ENCODE measurements around the gene UBE2N.

Gene UBE2N

DNA sequence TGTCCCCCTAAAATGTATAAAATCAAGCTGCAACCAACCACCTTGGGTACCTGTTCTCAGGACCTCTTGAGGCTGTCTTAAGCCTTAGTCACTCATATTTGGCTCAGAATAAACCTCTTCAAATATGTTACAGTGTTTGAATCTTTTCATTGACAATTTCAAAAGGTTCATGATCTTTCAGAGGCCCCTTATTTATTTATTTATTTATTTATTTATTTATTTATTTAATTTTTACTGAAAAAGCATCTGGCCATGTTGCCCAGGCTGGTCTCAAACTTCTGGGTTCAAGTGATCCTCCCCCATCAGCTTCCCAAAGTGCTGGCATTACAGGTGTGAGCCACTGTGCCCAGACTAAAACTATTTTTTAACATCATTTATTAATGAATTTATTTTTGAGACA is 72.2 kb downstream of the UBE2N start:
- no peak overlapping the region for H3K4me3 Mint-ChIP-seq
- no peak overlapping the region for H3K27ac Mint-ChIP-seq
- no peaks in the 10 kb centered on the region for H3K27me3 Mint-ChIP-seq (ENCODE audit: low read depth)
- H3K4me1 Mint-ChIP-seq (ENCODE audit: low read depth), result peaks cover under 1% of the 10 kb centered on the region
- H3K36me3 Mint-ChIP-seq (ENCODE audit: low read depth), result no peaks in the 10 kb centered on the region
- H3K9me3 Mint-ChIP-seq, result no peaks in the 10 kb centered on the region

DNA sequence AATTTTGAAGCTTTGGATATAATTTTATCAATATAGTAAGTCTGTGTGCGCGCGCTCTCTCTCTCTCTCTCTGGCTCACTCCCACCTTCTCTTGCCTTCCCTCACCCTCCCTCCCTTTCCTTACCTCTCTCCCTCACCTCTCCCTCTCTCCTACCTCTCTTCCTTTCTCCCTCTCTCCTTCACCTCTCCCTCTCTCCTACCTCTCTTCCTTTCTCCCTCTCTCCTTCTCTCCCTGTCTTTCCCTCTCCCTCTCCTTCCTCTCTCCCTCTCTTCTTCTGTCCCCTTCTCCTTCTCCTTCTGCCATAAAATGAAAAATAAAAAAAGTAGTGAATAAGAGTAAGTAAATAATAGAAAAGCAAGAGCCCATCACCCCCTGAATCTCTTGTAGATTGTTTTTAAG is 73.0 kb downstream of the UBE2N start:
- no peaks in the 10 kb centered on the region for H3K9me3 Mint-ChIP-seq
- no peaks in the 10 kb centered on the region for H3K27me3 Mint-ChIP-seq (ENCODE audit: low read depth)
- H3K36me3 Mint-ChIP-seq (ENCODE audit: low read depth), result no peaks in the 10 kb centered on the region
- H3K27ac Mint-ChIP-seq, result no peak overlapping the region
- H3K4me3 Mint-ChIP-seq, result no peak overlapping the region
- peaks cover 5% of the 10 kb centered on the region for H3K4me1 Mint-ChIP-seq (ENCODE audit: low read depth)

DNA sequence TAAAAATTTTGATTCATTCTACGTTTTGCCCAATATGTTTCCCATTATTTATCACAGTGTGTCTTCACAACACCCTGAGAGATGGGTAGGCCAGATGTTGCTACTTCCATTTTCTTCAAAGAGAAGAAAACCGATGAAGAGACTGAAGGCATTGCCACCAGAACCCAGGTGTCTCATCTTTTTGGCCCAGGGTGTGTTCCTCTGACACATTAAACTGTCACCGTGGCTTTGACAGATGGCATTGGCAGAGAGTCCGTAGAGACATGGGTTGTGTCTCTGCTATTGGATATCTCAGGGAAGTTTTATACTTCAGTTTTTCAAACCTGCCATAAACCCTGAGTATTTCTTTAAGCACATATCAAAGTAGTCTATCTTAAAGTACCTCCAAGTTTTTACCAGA is 75.3 kb downstream of the UBE2N start:
- no peak overlapping the region for H3K27ac Mint-ChIP-seq
- no peaks in the 10 kb centered on the region for H3K36me3 Mint-ChIP-seq (ENCODE audit: low read depth)

DNA sequence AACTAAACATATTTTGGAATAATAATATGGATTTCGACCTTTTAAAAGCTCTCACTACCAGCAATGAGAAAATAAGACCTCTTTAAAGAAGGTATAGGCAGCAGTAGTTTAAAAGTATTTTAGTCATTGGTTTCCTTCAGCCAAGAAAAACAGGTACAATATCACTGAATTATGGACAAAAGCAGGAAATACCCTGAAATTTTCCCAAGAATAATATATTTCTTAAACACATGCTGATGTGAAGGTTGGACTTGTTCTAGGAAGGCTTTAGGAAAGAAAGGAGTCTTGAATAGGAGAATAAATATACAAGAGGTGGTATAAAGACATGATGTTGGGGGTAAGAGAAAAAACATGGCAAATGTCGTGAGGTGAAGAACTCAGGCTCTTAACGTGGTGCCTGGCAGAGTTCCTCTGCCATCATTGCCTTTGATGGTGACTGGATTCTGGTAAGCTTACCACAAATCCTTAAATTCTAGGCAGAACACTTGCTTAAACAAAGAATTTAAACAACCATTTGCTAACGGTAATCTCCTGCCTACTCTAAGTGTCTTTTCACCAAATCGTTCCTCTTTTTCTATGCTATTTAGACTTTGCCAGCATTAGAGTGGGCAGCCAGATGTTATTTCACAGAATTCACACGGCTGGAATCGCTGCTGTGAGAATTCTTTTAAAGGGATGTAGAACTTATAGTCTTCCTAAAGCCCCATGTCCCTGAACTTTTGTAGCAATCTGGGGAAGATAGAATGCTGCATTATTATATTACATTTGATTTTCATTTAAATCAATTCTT is 75.9 kb downstream of the UBE2N start:
- no peak overlapping the region for H3K4me3 Mint-ChIP-seq
- H3K4me1 Mint-ChIP-seq (ENCODE audit: low read depth), result peaks cover 6% of the 10 kb centered on the region
- H3K27ac Mint-ChIP-seq, result no peak overlapping the region
- H3K36me3 Mint-ChIP-seq (ENCODE audit: low read depth), result no peaks in the 10 kb centered on the region
- no peaks in the 10 kb centered on the region for H3K27me3 Mint-ChIP-seq (ENCODE audit: low read depth)
- no peaks in the 10 kb centered on the region for H3K9me3 Mint-ChIP-seq

More for the DNA sequence above, 75.3 kb downstream of the UBE2N start:
- peaks cover 6% of the 10 kb centered on the region for H3K4me1 Mint-ChIP-seq (ENCODE audit: low read depth)
- H3K27me3 Mint-ChIP-seq (ENCODE audit: low read depth), result no peaks in the 10 kb centered on the region
- H3K4me3 Mint-ChIP-seq, result no peak overlapping the region
- no peaks in the 10 kb centered on the region for H3K9me3 Mint-ChIP-seq

DNA sequence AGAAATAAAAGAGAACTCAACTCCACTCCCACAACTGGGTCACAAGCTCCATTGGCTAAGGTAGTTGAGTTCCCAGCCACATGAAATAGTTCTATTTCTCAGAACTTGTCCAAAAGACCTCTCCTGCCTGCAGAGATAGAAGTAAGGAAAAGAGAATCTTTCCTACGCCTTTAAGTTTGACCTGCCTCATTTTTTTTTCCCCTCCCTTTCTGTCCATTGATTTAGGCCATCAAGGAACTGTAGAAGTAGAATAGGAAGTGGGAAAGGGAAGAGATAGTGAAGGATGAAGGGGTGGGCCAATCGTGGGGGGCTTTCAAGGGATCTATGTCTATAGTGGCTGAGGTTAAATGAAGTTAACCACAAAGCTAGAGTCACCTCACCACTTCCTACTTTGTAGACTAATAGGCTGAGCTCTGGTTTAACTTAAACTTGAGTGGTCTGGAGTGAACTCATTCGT is 77.9 kb downstream of the UBE2N start:
- Mint-ChIP-seq H3K27ac (no peak overlapping the region), H3K27me3 (ENCODE audit: low read depth) (no peaks in the 10 kb centered on the region), H3K9me3 (no peaks in the 10 kb centered on the region), H3K4me3 (peak overlapping the region; percentile 32), H3K36me3 (ENCODE audit: low read depth) (no peaks in the 10 kb centered on the region), H3K4me1 (ENCODE audit: low read depth) (peaks cover 6% of the 10 kb centered on the region)

DNA sequence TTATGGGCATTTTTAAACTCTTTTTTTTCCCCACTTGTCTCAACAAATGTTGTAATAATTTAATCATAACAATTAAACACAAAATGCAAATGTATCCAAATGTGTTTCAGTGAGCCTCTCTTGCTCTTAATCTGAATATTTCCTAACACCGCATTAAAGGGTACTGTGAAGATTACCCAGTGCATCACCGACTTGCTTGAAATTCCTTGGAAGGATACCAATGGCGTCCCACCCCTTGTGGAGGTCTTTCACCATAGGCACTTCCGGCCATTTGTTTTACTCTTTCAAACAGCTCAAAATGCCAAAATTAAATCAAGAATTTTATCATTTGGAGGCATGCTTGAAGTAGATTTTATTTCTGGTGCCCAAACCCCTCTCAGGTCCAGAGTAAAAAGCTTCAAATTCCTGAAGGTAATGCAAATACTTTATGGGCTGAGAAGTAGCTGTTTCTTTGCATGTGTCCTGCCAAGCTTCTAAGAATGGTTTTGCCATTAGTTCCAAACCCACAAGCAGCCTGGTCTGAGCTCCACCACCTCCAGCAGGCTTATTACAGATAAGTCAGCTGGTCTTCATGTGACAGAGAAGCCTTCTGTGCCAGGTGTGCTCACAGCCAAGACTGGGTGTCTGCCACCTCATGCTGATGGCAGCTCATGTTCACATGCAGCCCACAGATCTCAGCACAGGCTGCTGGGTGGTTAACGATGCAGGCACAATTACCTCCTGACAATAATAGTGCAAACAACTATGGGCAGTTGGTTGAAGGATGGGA is 80.4 kb downstream of the UBE2N start:
- Mint-ChIP-seq H3K27me3 (ENCODE audit: low read depth) (no peaks in the 10 kb centered on the region), H3K36me3 (ENCODE audit: low read depth) (no peaks in the 10 kb centered on the region), H3K9me3 (no peaks in the 10 kb centered on the region), H3K4me1 (ENCODE audit: low read depth) (peaks cover 6% of the 10 kb centered on the region), H3K27ac (no peak overlapping the region), H3K4me3 (no peak overlapping the region)

DNA sequence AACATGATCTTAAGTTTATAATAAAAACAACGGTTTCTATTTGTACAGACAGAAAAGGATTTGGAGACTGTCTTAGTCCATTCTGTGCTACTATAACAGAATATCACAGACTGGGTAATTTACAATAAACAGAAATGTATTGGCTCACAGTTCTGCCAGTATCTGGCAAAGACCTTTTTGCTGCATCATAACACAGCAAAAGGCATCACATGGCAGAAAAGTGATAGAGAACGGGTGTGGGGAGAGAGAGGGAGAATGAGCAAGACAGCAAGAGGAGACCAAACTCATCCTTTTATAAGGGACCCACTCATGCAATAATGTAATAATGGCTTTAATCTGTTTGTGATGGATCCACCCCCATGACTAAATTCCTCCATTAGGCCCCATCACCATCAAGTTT is 81.1 kb downstream of the UBE2N start:
- Mint-ChIP-seq H3K4me3 (no peak overlapping the region), H3K9me3 (no peaks in the 10 kb centered on the region), H3K4me1 (ENCODE audit: low read depth) (peaks cover 6% of the 10 kb centered on the region), H3K27me3 (ENCODE audit: low read depth) (no peaks in the 10 kb centered on the region), H3K36me3 (ENCODE audit: low read depth) (no peaks in the 10 kb centered on the region), H3K27ac (no peak overlapping the region)

DNA sequence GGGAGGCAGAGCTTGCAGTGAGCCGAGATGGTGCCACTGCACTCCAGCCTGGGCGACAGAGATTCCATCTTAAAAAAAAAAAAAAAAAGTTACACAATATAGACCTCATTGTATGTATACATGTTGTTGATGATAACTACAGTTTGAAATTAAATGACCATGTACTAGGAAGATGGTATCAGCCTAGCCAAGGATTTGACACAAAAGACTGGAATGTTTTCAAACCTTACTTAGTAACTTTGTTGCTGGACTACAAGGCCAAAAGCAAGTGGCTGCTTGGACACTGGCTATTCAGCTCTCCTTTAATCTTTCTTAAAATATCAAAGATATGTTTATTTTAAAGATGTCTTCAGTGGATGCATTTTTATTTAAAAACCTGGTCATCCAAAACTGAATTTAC is 82.9 kb downstream of the UBE2N start:
- H3K27me3 Mint-ChIP-seq (ENCODE audit: low read depth), result no peaks in the 10 kb centered on the region
- H3K36me3 Mint-ChIP-seq (ENCODE audit: low read depth), result no peaks in the 10 kb centered on the region
- H3K9me3 Mint-ChIP-seq, result no peaks in the 10 kb centered on the region
- no peak overlapping the region for H3K27ac Mint-ChIP-seq
- H3K4me3 Mint-ChIP-seq, result no peak overlapping the region
- peaks cover 2% of the 10 kb centered on the region for H3K4me1 Mint-ChIP-seq (ENCODE audit: low read depth)

DNA sequence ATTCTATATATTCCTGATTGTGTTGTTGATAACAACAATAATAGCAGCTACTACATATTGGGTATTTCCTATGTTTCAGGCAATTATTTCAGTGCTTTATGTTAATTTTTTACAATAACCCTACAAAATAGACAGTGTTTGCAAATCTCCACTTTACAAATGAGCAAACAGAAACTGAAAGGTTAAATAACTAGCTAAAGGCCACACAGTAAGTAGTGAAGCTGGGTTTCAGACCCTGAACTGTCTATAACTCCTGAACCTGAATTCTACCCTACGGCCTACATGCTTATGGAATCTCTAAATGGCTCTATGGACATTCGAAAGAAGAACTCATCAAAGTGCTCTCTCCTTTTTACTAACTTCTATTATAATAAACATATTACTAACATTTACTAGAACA is 83.7 kb downstream of the UBE2N start:
- Mint-ChIP-seq H3K9me3 (no peaks in the 10 kb centered on the region), H3K27me3 (ENCODE audit: low read depth) (no peaks in the 10 kb centered on the region), H3K4me3 (no peak overlapping the region), H3K36me3 (ENCODE audit: low read depth) (no peaks in the 10 kb centered on the region), H3K4me1 (ENCODE audit: low read depth) (no peaks in the 10 kb centered on the region), H3K27ac (no peak overlapping the region)

DNA sequence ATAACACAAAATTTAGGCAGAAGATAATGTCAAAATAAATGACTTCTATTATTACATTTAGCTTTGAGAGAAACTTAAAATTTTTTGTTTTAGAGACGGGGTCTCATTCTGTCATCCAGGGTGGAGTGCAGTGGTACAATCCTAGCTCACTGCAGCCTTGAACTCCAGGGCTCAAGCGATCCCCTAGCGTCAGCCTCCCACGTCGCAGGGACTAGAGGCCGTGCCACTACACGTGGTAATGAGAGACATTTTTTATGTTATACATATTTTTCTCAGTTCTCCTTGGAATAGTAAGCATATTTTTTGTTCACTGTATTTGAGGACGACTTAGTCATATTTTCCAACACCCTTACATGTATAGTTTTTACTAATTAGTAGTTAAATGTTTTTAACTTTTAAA is 85.5 kb downstream of the UBE2N start:
- Mint-ChIP-seq H3K36me3 (ENCODE audit: low read depth) (no peaks in the 10 kb centered on the region), H3K27me3 (ENCODE audit: low read depth) (no peaks in the 10 kb centered on the region), H3K4me1 (ENCODE audit: low read depth) (no peaks in the 10 kb centered on the region), H3K4me3 (no peak overlapping the region), H3K9me3 (no peaks in the 10 kb centered on the region), H3K27ac (no peak overlapping the region)

Measured in T-helper 1 cell treated with Interleukin-12 subunit alpha and Interleukin-12 subunit beta and Interleukin-4 antibody, amounts not matched to agents 30 μg/mL and 1 μg/mL, for 36 hours (primary cell).